Uterus (tissue), 2 donors: ENCODE measurements around the gene ATP13A2.

Experiments used
- CTCF ChIP-seq, 4 experiments: fragments of 200-600 bp in 2 of 4; fragments of 450-650 bp in 2 of 4; sonication (generic) in 2 of 4; IDR thresholded peaks; one replicate each; pipeline ENCODE4 v1.5.1; 2016 to 2019; ENCODE audit warnings: antibody characterized with exemption in 4 of 4, mild to moderate bottlenecking in 2 of 4, moderate library complexity in 1 of 4
- POLR2A ChIP-seq, 2 donors: fragments of 450-650 bp; IDR thresholded peaks; one replicate each; pipeline ENCODE4 v1.6.1; 2016; ENCODE audit warnings: antibody characterized with exemption in 2 of 2, mild to moderate bottlenecking in 1 of 2, moderate library complexity in 1 of 2

- no peak for TF ChIP-seq CTCF (IDR thresholded peaks at IDR 0.05)
- TF ChIP-seq POLR2A (IDR thresholded peaks at IDR 0.05), result no peak
Observed at GRCh38 chr1:17047924-17048323, 36.2 kb upstream of the ATP13A2 start.
